Right lobe of liver (tissue), 4 donors: ENCODE measurements around the gene NEK2.

Experiments used
- POLR2A ChIP-seq: fragments of 450-650 bp; IDR thresholded peaks from one replicate; pipeline ENCODE4 v1.6.1; 2017; ENCODE audit warnings: antibody characterized with exemption, mild to moderate bottlenecking
- TF ChIP-seq, protein P1 (sequence below), 4 donors: fragments of 200-600 bp in 3 of 4; fragments of 450-650 bp in 1 of 4; IDR thresholded peaks; one replicate each; pipeline versions ENCODE4 v1.5.1 to v1.8.0; 2016 to 2022; ENCODE audit warnings: antibody characterized with exemption in 4 of 4, mild to moderate bottlenecking in 2 of 4
- donor health status: DM: no; HTN: no; CAD: no.
- donor health status: DM: no; HTN: no; CAD: no.
- donor health status: DM: no; HTN: yes; CAD: no.

DNA sequence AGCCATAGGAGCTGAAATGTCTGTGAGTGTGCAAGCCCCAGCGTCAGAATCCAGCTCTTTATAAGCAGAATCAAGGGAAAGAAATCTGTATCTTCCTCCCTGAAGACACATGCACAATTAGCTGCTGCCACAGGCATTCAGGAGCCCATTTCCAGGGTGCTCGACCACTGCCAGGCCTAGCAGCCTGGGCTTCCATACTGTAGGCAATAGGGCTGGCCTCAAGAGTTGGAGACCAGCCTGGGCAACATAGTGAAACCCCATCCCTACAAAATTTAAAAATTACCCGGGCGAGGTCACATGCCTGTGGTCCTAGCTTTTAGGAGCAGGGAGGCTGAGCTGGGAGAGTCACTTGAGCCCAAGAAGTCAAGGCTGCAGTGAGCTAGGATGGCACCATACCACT is 41.0 kb downstream of the NEK2 start:
- TF ChIP-seq POLR2A, result no peak
- TF ChIP-seq, protein P1, sequence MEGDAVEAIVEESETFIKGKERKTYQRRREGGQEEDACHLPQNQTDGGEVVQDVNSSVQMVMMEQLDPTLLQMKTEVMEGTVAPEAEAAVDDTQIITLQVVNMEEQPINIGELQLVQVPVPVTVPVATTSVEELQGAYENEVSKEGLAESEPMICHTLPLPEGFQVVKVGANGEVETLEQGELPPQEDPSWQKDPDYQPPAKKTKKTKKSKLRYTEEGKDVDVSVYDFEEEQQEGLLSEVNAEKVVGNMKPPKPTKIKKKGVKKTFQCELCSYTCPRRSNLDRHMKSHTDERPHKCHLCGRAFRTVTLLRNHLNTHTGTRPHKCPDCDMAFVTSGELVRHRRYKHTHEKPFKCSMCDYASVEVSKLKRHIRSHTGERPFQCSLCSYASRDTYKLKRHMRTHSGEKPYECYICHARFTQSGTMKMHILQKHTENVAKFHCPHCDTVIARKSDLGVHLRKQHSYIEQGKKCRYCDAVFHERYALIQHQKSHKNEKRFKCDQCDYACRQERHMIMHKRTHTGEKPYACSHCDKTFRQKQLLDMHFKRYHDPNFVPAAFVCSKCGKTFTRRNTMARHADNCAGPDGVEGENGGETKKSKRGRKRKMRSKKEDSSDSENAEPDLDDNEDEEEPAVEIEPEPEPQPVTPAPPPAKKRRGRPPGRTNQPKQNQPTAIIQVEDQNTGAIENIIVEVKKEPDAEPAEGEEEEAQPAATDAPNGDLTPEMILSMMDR (IDR thresholded peaks at IDR 0.05), result no peak
